GM18868 (cell line): Measurements from ENCODE around the gene PLD5.
"Not testable (repeated sequence)": the region's sequence is repeated elsewhere in the genome, so short reads cannot be mapped to it uniquely, and the experiment has no call there.

Experiments used
- ATAC-seq: cut with Tn5 transposase; IDR thresholded peaks from one replicate; pipeline ENCODE4 v1.9.1; 2021; ENCODE audit warnings: mild to moderate bottlenecking, moderate library complexity; ENCODE audit not compliant: unreplicated experiment

The PLD5 gene

GRCh38 chr1:242288067-242288466 lies 236.4 kb downstream of the PLD5 start:
- not testable (repeated sequence) for ATAC-seq

- not testable (repeated sequence) for ATAC-seq
These were observed 241.6 kb downstream of the PLD5 start for GRCh38 chr1:242282758-242283485.

GRCh38 chr1:242278406-242278805 lies 246.1 kb downstream of the PLD5 start:
- not testable (repeated sequence) for ATAC-seq

- not testable (repeated sequence) for ATAC-seq
These were observed 247.7 kb downstream of the PLD5 start for GRCh38 chr1:242276769-242277168.

- not testable (repeated sequence) for ATAC-seq
These were observed 257.5 kb downstream of the PLD5 start for GRCh38 chr1:242267004-242267403.

- not testable (repeated sequence) for ATAC-seq
These were observed 260.1 kb downstream of the PLD5 start for GRCh38 chr1:242264419-242264818.

- ATAC-seq = no peak
These were observed 279.2 kb downstream of the PLD5 start for GRCh38 chr1:242245255-242245654.

- peak; percentile 95 for ATAC-seq
These were observed 281.0 kb downstream of the PLD5 start for GRCh38 chr1:242243472-242243871.

- ATAC-seq = no peak
These were observed 281.5 kb downstream of the PLD5 start for GRCh38 chr1:242242983-242243382.

GRCh38 chr1:242241936-242242335 lies 282.6 kb downstream of the PLD5 start:
- no peak for ATAC-seq

- ATAC-seq = no peak
These were observed 283.8 kb downstream of the PLD5 start for GRCh38 chr1:242240691-242241090.

GRCh38 chr1:242240077-242240476 lies 284.4 kb downstream of the PLD5 start:
- ATAC-seq = no peak

- no peak for ATAC-seq
These were observed 285.1 kb downstream of the PLD5 start for GRCh38 chr1:242239398-242239797.

GRCh38 chr1:242237051-242237450 lies 287.4 kb downstream of the PLD5 start:
- ATAC-seq = no peak

GRCh38 chr1:242228991-242229390 lies 295.5 kb downstream of the PLD5 start:
- no peak for ATAC-seq

- peak; percentile 89 for ATAC-seq
These were observed 298.5 kb downstream of the PLD5 start for GRCh38 chr1:242225767-242226573.

- peak; percentile 25 for ATAC-seq
These were observed 299.4 kb downstream of the PLD5 start for GRCh38 chr1:242224878-242225766.

GRCh38 chr1:242224461-242224860 lies 300.0 kb downstream of the PLD5 start:
- no peak for ATAC-seq

- ATAC-seq = no peak
These were observed 304.6 kb downstream of the PLD5 start for GRCh38 chr1:242219905-242220304.

- no peak for ATAC-seq
These were observed 305.1 kb downstream of the PLD5 start for GRCh38 chr1:242219298-242219901.

GRCh38 chr1:242216368-242216767 lies 308.1 kb downstream of the PLD5 start:
- no peak for ATAC-seq
